CD4-positive, alpha-beta T cell treated with Interleukin-12 subunit alpha and Interleukin-12 subunit beta, for 1 hour (primary cell): ENCODE data around the gene PCDHGA2.
"Not testable (repeated sequence)": the region's sequence is repeated elsewhere in the genome, so short reads cannot be mapped to it uniquely, and the experiment has no call there.

Source experiments
- DNase-seq: peaks from one replicate; pipeline ENCODE4 v3.0.0-alpha.2; 2020

PCDHGA2 gene

DNA sequence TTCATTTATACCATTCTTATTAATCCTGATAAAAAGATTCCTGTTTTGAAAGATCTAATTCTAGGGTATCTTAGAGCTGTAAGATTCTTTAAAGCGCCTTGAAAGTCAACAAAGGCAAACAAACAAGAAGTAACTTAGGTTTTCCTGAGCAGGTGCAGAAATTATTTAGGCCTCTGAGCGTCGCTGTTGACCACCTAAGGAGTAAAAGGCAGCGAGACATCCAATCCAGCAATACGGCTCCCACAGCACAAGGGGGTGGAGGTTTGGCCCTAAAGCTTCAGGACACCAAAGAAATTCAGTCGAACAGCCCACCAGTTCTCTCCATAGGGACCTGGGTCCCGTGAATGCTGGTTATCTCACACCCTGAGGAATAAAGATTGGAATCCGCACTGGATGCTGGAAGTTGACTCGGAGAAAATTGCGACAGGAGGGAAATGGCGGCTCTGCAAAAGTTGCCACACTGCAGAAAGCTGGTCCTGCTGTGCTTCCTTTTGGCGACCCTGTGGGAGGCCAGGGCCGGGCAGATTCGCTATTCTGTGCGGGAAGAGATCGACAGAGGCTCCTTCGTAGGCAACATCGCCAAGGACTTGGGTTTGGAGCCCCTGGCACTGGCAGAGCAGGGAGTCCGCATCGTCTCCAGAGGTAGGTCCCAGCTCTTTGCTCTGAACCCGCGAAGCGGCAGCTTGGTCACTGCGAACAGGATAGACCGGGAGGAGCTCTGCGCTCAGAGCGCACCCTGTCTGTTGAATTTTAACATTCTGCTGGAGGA, at the start of gene PCDHGA2:
Gene PCDHGA2 (plus strand): TSS at position 223 of the 769 bp plus-strand sequence.
- DNase-seq: no peak

DNA sequence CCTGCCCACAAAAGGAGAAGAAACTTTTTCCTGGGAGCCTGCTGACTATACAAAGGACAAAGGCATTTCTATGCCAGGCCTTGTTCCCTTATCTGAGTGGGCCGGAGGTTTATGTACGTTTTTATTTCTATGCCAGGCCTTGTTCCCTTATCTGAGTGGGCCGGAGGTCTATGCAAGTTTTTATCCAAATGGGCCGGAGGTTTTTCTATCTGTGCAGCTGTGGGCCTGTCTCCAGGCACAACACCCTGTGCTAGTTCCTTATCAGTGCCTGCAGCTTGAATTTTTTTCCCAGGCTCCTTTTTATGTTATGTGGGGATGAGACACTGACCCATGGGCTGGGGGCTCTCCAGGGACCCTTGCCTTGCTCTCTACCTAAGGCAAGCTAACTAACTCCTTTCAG, 40.2 kb upstream of the PCDHGA2 start:
- no peak for DNase-seq

DNA sequence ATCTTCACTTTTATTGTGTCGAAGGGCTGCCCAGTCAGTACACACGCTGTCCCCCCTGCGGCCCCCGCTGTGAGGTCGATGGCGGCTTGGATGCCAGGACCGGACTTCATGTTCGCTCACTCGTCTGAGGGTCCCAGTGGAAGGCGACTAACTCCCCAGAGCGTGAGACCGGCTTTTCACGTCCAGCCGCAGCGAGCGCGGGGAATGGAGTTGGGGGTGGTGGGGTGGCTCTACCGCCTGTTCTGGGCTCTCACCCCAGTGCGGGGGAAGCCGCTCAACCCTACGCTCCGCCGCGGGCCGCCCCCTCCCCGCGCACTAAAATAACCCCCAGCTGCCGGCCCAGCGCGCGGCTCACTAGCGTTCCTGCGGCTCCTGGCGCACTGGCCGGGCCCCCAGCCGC, 34.8 kb upstream of the PCDHGA2 start, which contains the start of gene SLC25A2:
Gene SLC25A2 (minus strand): TSS at position 294 of the 400 bp plus-strand sequence. CDS start 184 bp downstream, at position 110.
- no peak for DNase-seq

- DNase-seq: no peak
Measured at GRCh38 chr5:141306630-141307029, 31.9 kb upstream of the PCDHGA2 start.

GRCh38 chr5:141313711-141314110, 24.8 kb upstream of the PCDHGA2 start:
- DNase-seq: no peak

DNA sequence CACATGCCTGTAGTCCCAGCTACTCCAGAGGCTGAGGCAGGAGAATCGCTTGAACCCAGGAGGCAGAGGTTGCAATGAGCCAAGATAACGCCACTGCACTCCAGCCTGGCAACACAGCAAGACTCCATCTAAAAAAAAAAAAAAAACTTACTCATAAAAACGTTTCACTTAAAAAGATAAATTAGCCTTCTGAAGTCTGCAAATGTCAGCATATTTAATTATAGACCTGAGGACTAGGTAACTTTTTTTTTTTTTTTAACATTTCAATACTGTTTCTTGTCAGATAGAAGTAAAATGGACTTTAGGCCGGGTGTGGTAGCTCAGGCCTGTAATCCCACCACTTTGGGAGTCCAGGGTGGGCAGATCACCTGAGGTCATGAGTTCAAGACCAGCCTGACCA, 21.6 kb upstream of the PCDHGA2 start:
- not testable (repeated sequence) for DNase-seq

DNA sequence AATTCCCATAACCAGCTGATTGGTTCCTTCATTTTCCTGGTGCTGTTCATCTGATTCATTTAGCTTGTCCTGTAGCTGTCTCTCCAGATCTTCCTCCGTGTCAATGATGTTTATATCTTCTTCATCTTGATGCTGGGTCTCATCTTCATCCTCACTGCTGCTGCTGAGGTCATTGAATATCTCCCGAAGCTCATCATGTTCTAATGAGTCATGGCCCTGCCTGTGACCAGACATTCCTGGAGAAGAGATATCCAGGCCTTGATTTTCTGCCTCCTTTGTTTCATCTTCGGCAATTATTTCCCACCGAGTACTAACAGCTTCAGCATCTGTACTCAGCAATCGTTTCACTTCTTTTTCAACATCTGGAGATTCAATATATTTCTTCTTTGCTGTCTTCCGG, 19.4 kb upstream of the PCDHGA2 start:
- DNase-seq: no peak

GRCh38 chr5:141319699-141320098, 18.9 kb upstream of the PCDHGA2 start:
- DNase-seq: no peak

GRCh38 chr5:141320225-141321169, 18.1 kb upstream of the PCDHGA2 start, which contains the start of gene TAF7:
Gene TAF7 (minus strand): TSS chr5:141320784. CDS start chr5:141320044, 740 bp downstream.
- peak; percentile 94 for DNase-seq

GRCh38 chr5:141322261-141322660, 16.3 kb upstream of the PCDHGA2 start:
- no peak for DNase-seq

DNA sequence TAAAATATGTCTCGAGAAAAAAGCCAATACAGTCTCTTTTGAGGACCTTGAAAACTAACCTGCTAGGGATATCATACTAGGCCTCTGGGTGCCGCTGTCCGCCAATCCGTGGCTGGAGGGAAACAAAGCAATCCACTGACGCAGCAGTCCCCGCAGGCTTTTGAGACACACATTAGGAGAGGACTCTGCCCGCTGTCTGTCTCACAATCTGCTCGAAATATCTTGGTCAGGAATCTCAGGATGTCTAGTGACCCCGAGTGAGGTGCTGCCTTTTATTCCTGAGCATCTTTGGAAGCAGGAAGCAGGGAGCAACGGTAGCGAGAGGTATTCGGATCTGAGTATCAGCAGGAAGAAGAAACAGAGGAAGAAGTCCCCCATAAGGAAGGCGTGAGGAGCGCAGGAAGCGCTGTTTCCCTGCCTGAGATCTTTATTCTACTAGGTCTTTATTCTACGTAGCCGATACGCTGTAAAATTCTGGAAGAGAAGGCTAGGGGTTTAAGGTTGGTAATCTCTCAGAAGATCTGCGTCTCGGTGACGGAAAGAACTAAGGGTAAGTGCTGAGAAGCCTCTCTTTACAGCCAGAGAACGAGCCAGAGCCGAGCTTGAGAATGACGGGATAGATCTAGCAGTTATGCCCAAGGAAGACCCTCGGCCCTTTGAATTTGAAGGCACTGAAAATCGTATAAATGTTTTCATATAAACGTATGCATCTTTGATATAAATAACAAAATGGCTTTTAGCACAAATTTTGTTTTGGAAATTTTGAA, 12.3 kb upstream of the PCDHGA2 start:
- DNase-seq: peak; percentile 74

DNA sequence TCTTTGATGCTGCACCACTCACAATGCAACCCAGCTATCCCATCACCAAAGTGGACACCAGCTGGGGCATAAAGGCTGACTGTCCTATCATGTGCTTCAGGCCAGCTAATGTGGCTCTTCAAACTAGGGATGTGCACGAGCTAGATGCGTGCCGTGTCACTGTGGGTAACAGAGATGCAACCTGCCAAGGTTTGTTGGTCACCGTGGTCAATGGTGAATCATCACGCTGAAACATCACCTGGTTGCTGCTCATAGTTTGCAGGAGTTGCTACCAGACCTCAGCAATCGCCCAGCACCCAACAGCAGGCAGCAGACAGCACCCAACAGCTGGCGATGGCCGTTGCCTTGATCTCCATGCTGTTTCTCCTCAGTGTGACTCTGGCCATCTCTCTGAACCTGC, 10.3 kb upstream of the PCDHGA2 start:
- no peak for DNase-seq

- peak; percentile 30 for DNase-seq
Measured at GRCh38 chr5:141330299-141331080, 8.1 kb upstream of the PCDHGA2 start, which contains the start of gene PCDHGA1. Gene PCDHGA1 (plus strand): TSS chr5:141330514.

- not testable (repeated sequence) for DNase-seq
Measured at GRCh38 chr5:141332571-141332970, 6.0 kb upstream of the PCDHGA2 start.

GRCh38 chr5:141340781-141341354, 2.3 kb downstream of the PCDHGA2 start:
- DNase-seq: not testable (repeated sequence)

DNA sequence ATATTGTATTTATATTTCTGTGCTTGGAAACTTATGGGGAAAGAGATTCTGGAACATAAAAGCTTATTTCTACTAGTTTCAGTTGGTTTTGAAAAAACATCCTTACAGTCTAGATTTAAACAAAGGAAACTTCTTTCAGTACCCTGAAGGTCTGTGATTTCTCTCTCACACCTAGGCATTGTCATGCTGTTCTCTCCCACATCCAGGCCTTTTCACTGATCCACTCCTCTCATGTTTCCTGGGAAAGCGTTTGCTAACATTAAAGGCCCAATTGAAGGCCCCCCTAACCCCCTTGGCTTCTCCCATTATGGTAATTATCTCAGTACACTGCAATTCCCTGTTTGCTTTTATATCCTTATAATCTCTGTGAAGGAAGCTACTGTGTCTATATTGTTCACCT, 4.2 kb downstream of the PCDHGA2 start:
- DNase-seq: no peak

DNA sequence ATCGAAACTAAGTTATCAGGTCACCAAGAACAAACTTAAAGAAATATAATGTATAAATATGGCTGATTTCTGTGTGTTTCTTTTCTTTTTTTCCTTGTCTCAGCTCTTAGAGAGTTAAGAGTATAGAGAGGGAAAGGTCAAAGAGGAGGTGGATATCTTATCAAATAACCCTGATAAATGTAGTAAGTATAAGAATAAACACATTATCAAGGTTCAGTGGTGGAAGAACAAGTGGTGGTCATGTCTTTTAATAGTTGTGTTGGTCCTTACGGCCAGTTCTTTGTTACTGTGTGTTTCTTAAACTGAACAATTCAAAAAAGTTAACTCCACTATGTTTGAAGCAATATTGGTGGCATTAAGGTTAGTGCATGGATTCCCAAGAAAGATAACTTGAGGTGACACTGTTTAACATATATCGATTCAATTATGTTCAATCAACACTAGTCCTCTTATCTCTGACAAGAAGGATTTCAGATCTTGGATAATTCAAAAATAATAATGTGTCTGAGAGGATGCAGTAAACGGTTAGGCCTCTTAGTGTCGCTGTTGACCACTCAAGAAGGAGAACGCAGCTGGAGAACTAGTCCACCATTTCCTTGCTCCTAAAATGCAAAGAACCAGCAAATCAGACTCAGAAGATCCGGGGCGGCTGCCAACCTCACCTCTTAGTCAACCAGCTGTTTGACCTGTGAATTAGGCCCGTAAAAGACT, 4.8 kb downstream of the PCDHGA2 start, which contains the start of gene PCDHGA3:
Gene PCDHGA3 (plus strand): TSS at position 588 of the 711 bp plus-strand sequence. CDS start 205 bp downstream, outside the sequence.
- DNase-seq: peak; percentile 9

DNA sequence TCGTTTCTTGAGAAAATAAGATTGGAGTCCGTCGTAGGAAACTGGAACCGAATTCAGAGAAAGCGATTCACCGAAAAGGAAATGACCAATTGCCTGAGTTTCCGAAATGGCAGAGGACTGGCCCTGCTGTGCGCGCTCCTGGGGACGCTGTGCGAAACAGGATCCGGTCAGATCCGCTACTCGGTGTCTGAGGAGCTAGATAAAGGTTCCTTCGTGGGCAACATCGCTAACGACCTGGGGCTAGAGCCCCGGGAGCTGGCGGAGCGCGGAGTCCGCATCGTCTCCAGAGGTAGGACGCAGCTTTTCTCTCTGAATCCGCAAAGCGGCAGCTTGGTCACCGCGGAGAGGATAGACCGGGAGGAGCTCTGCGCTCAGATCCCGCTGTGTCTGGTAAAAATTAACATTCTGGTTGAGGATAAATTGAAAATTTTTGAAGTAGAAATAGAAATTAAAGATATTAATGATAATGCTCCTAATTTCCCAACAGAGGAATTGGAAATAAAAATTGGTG, 5.4 kb downstream of the PCDHGA2 start:
- DNase-seq: no peak

DNA sequence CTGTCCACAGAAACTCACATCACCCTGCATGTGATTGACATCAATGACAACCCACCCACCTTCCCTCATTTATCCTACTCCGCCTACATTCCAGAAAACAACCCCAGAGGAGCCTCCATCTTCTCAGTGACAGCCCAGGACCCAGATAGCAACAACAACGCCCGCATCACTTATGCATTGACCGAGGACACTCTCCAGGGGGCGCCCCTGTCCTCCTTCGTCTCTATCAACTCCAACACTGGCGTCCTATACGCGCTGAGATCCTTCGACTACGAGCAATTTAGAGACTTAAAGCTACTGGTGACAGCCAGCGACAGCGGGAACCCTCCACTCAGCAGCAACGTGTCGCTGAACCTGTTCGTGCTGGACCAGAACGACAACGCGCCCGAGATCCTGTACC, 6.8 kb downstream of the PCDHGA2 start:
- no peak for DNase-seq

DNA sequence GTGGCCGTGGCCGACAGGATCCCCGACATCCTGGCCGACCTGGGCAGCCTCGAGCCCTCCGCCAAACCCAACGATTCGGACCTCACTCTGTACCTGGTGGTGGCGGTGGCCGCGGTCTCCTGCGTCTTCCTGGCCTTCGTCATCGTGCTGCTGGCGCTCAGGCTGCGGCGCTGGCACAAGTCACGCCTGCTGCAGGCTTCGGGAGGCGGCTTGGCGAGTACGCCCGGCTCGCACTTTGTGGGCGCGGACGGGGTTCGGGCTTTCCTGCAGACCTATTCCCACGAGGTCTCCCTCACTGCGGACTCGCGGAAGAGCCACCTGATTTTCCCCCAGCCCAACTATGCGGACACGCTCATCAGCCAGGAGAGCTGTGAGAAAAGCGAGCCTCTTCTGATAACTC, 7.5 kb downstream of the PCDHGA2 start:
- not testable (repeated sequence) for DNase-seq
